SK-N-SH (cell line): Measurements from ENCODE around the gene RAPGEF4. TPM values are rescaled to one million over a fixed set of nuclear protein-coding genes. Genes with fewer than 3 reads are reported as not detected.

Source experiments
- CHD2 ChIP-seq: fragments of 150-350 bp; IDR thresholded peaks from 2 replicates; pipeline ENCODE4 v1.6.1; 2018; ENCODE audit warnings: low read length; ENCODE audit not compliant: partially characterized antibody
- ELF1 ChIP-seq: IDR thresholded peaks from 2 replicates; pipeline ENCODE4 v1.4.0; 2012
- EP300 ChIP-seq, 2 experiments: IDR thresholded peaks; 2 replicates each; pipeline versions ENCODE4 v1.4.0 to v1.6.1; 2012; ENCODE audit warnings: borderline replicate concordance in 1 of 2, low read depth in 1 of 2, low read length in 1 of 2
- FOXJ3 ChIP-seq: sonication (generic); formaldehyde crosslinking; IDR thresholded peaks from 2 replicates; pipeline ENCODE4 v1.5.1; 2020; ENCODE audit warnings: mild to moderate bottlenecking, missing genetic modification reagents
- FOXM1 ChIP-seq: IDR thresholded peaks from 2 replicates; pipeline ENCODE4 v1.4.0; 2012; ENCODE audit warnings: low read depth, mild to moderate bottlenecking
- GATA2 ChIP-seq: sonication (generic); formaldehyde crosslinking; IDR thresholded peaks from 2 replicates; pipeline ENCODE4 v1.5.0; 2020; ENCODE audit warnings: mild to moderate bottlenecking, missing genetic modification reagents
- JUND ChIP-seq: IDR thresholded peaks from 2 replicates; pipeline ENCODE4 v1.4.0; 2012
- MAX ChIP-seq: IDR thresholded peaks from 2 replicates; pipeline ENCODE4 v1.4.0; 2012; ENCODE audit warnings: low read depth
- MEF2A ChIP-seq: IDR thresholded peaks from 2 replicates; pipeline ENCODE4 v1.4.0; 2012; ENCODE audit warnings: low read depth, borderline replicate concordance
- MXI1 ChIP-seq: IDR thresholded peaks from 2 replicates; pipeline ENCODE4 v1.6.1; 2012; ENCODE audit warnings: mild to moderate bottlenecking, low read depth, low read length, improper control_type of control experiment
- NRF1 ChIP-seq: IDR thresholded peaks from 2 replicates; pipeline ENCODE4 v1.6.1; 2012; ENCODE audit warnings: low read depth, mild to moderate bottlenecking, low read length
- POLR2AphosphoS5 ChIP-seq: IDR thresholded peaks from 2 replicates; pipeline ENCODE4 v1.6.1; 2012; ENCODE audit warnings: low read depth, low read length
- RCOR1 ChIP-seq: fragments of 150-350 bp; IDR thresholded peaks from 2 replicates; pipeline ENCODE4 v1.6.1; 2017; ENCODE audit warnings: antibody characterized with exemption, low read length
- RXRA ChIP-seq: IDR thresholded peaks from 2 replicates; pipeline ENCODE4 v1.4.0; 2012; ENCODE audit warnings: low read depth, mild to moderate bottlenecking, borderline replicate concordance
- TAF1 ChIP-seq: IDR thresholded peaks from 2 replicates; pipeline ENCODE4 v1.6.1; 2012; ENCODE audit warnings: low read depth, mild to moderate bottlenecking, low read length, moderate library complexity, borderline replicate concordance
- TCF12 ChIP-seq: IDR thresholded peaks from 2 replicates; pipeline ENCODE4 v1.4.0; 2012
- USF1 ChIP-seq: IDR thresholded peaks from 2 replicates; pipeline ENCODE4 v1.4.0; 2012; ENCODE audit warnings: low read depth, borderline replicate concordance
- USF2 ChIP-seq: fragments of 150-350 bp; IDR thresholded peaks from 2 replicates; pipeline ENCODE4 v1.6.1; 2017; ENCODE audit warnings: antibody characterized with exemption, low read length, low read depth, borderline replicate concordance
- YY1 ChIP-seq: IDR thresholded peaks from 2 replicates; pipeline ENCODE4 v1.4.0; 2012; ENCODE audit warnings: low read depth, mild to moderate bottlenecking
- ZBTB33 ChIP-seq: IDR thresholded peaks from 2 replicates; pipeline ENCODE4 v1.4.0; 2012; ENCODE audit warnings: low read depth, borderline replicate concordance
- polyA plus RNA-seq, 3 experiments: library from polyadenylated mRNA; depleted of rRNA; stranded (reverse); fragments of >200 nt; gene quantifications; 2 replicates each; pipeline ENCODE4 v1.2.3, GENCODE V29; 2012

Gene RAPGEF4
- polyA plus RNA-seq, 1 of the 3 experiments (the other 2 are of a cell fraction), result 0.30 TPM

- TF ChIP-seq ZBTB33 (peak; percentile 70; the same call in 1 of the 2 replicates), GATA2 (CRISPR knock-in tag) (no peak), TCF12 (peak; percentile 95), NRF1 (no peak), CHD2 (no peak), RCOR1 (no peak), YY1 (no peak), USF1 (0 out of 2 replicates have a peak, but pooled peaks have one; percentile 36), MEF2A (no peak; the same call in 1 of the 2 replicates), RXRA (peak; percentile 76; the same call in 1 of the 2 replicates), POLR2AphosphoS5 (peak; percentile 57; the same call in 1 of the 2 replicates), MXI1 (no peak), JUND (peak; percentile 98), USF2 (no peak), TAF1 (no peak), EP300 (IDR thresholded peaks at IDR 0.05; ENCODE audit: borderline replicate concordance in 1 of 2, low read depth in 1 of 2, low read length in 1 of 2) (peak in 1 of 2 experiments; percentile 85; a peak in 2 of 4 replicates), FOXJ3 (no peak), FOXM1 (peak; percentile 39; the same call in 1 of the 2 replicates), MAX (peak; percentile 89), ELF1 (no peak)
These were observed 42.6 kb upstream of the RAPGEF4 start (continued) for GRCh38 chr2:172693037-172693436.
